Loucy (cell line): Measurements from ENCODE around the gene CCDC60.

ENCODE experiments used
- H2AFZ ChIP-seq: fragments of 200-600 bp; sonication (generic); 2 replicates; pipeline ENCODE4 v1.6.0; 2016; ENCODE audit warnings: antibody characterized with exemption, mild to moderate bottlenecking, low read length, moderate library complexity
- H3F3A ChIP-seq: fragments of 200-600 bp; 2 replicates; pipeline ENCODE4 v1.6.0; 2016; ENCODE audit warnings: antibody characterized with exemption, low read depth, mild to moderate bottlenecking
- H3K27me3 ChIP-seq: fragments of 200-600 bp; sonication (generic); 2 replicates; pipeline ENCODE4 v1.6.1; 2014; ENCODE audit warnings: low read length, mild to moderate bottlenecking; ENCODE audit not compliant: insufficient read depth, poor library complexity, severe bottlenecking
- H3K36me3 ChIP-seq: fragments of 200-600 bp; sonication (generic); 2 replicates; pipeline ENCODE4 v1.6.1; 2016; ENCODE audit warnings: low read length; ENCODE audit not compliant: insufficient read depth
- H3K4me1 ChIP-seq: fragments of 200-600 bp; sonication (generic); 2 replicates; pipeline ENCODE4 v1.5.1; 2014; ENCODE audit warnings: low read length, mild to moderate bottlenecking; ENCODE audit not compliant: insufficient read depth, poor library complexity, severe bottlenecking
- H3K4me2 ChIP-seq: fragments of 200-600 bp; sonication (generic); 2 replicates; pipeline ENCODE4 v1.6.0; 2014; ENCODE audit warnings: antibody characterized with exemption, low read length, low read depth, mild to moderate bottlenecking; ENCODE audit not compliant: poor library complexity, severe bottlenecking
- H3K4me3 ChIP-seq: fragments of 200-600 bp; sonication (generic); 2 replicates; pipeline ENCODE4 v1.5.1; 2014; ENCODE audit warnings: low read length, mild to moderate bottlenecking, mixed read lengths; ENCODE audit not compliant: poor library complexity, severe bottlenecking
- H3K79me2 ChIP-seq: fragments of 200-600 bp; sonication (generic); 2 replicates; pipeline ENCODE4 v1.6.1; 2014; ENCODE audit warnings: low read length; ENCODE audit not compliant: insufficient read depth
- H3K9ac ChIP-seq: fragments of 200-600 bp; sonication (generic); 2 replicates; pipeline ENCODE4 v1.6.0; 2014; ENCODE audit warnings: mild to moderate bottlenecking, low read depth, low read length, moderate library complexity; ENCODE audit not compliant: poor library complexity, severe bottlenecking
- H3K9me2 ChIP-seq: fragments of 200-600 bp; sonication (generic); replicated peaks from 2 replicates; pipeline ENCODE4 v1.6.1; 2016; ENCODE audit warnings: low read depth, low read length, mixed read lengths
- H3K9me3 ChIP-seq: fragments of 200-600 bp; sonication (generic); 2 replicates; pipeline ENCODE4 v1.6.1; 2014; ENCODE audit warnings: mild to moderate bottlenecking, antibody characterized with exemption, low read length, low read depth; ENCODE audit not compliant: insufficient read depth
- H4K20me1 ChIP-seq: fragments of 200-600 bp; sonication (generic); 2 replicates; pipeline ENCODE4 v1.6.0; 2014; ENCODE audit warnings: antibody characterized with exemption, low read length, mild to moderate bottlenecking; ENCODE audit not compliant: insufficient read depth, poor library complexity, severe bottlenecking
- EZH2phosphoT487 ChIP-seq: fragments of 200-600 bp; IDR thresholded peaks from 2 replicates; pipeline ENCODE4 v1.6.1; 2018; ENCODE audit warnings: antibody characterized with exemption, mild to moderate bottlenecking, moderate library complexity, borderline replicate concordance
- TF ChIP-seq, protein P1 (sequence below): fragments of 200-600 bp; sonication (generic); conservative IDR thresholded peaks from 2 replicates; pipeline ENCODE4 v1.5.1; 2014; ENCODE audit warnings: mild to moderate bottlenecking, antibody characterized with exemption, low read length

Gene CCDC60

GRCh38 chr12:119431151-119431550 is 96.6 kb downstream of the CCDC60 start:
- Histone ChIP-seq H3K9me3 (no peaks in the 10 kb centered on the region), H4K20me1 (no peaks in the 10 kb centered on the region), H3K9me2 (no peaks in the 10 kb centered on the region), H3K36me3 (no peaks in the 10 kb centered on the region), H3K79me2 (no peaks in the 10 kb centered on the region), H2AFZ (no peak overlapping the region), H3K4me2 (no peak overlapping the region), H3K4me1 (no peaks in the 10 kb centered on the region), H3F3A (no peaks in the 10 kb centered on the region), H3K4me3 (no peak overlapping the region), H3K9ac (no peak overlapping the region), H3K27me3 (no peaks in the 10 kb centered on the region)
- TF ChIP-seq, protein P1, sequence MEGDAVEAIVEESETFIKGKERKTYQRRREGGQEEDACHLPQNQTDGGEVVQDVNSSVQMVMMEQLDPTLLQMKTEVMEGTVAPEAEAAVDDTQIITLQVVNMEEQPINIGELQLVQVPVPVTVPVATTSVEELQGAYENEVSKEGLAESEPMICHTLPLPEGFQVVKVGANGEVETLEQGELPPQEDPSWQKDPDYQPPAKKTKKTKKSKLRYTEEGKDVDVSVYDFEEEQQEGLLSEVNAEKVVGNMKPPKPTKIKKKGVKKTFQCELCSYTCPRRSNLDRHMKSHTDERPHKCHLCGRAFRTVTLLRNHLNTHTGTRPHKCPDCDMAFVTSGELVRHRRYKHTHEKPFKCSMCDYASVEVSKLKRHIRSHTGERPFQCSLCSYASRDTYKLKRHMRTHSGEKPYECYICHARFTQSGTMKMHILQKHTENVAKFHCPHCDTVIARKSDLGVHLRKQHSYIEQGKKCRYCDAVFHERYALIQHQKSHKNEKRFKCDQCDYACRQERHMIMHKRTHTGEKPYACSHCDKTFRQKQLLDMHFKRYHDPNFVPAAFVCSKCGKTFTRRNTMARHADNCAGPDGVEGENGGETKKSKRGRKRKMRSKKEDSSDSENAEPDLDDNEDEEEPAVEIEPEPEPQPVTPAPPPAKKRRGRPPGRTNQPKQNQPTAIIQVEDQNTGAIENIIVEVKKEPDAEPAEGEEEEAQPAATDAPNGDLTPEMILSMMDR, result no peak
- TF ChIP-seq EZH2phosphoT487, result no peak

GRCh38 chr12:119432949-119433348 is 98.4 kb downstream of the CCDC60 start:
- Histone ChIP-seq H3K9me2 (no peaks in the 10 kb centered on the region), H4K20me1 (no peaks in the 10 kb centered on the region), H3K9me3 (no peaks in the 10 kb centered on the region), H2AFZ (no peak overlapping the region), H3F3A (no peaks in the 10 kb centered on the region), H3K36me3 (no peaks in the 10 kb centered on the region), H3K27me3 (no peaks in the 10 kb centered on the region), H3K79me2 (no peaks in the 10 kb centered on the region), H3K4me1 (no peaks in the 10 kb centered on the region), H3K9ac (no peak overlapping the region), H3K4me3 (no peak overlapping the region), H3K4me2 (no peak overlapping the region)
- TF ChIP-seq EZH2phosphoT487, result no peak
- TF ChIP-seq, protein P1, result no peak

DNA sequence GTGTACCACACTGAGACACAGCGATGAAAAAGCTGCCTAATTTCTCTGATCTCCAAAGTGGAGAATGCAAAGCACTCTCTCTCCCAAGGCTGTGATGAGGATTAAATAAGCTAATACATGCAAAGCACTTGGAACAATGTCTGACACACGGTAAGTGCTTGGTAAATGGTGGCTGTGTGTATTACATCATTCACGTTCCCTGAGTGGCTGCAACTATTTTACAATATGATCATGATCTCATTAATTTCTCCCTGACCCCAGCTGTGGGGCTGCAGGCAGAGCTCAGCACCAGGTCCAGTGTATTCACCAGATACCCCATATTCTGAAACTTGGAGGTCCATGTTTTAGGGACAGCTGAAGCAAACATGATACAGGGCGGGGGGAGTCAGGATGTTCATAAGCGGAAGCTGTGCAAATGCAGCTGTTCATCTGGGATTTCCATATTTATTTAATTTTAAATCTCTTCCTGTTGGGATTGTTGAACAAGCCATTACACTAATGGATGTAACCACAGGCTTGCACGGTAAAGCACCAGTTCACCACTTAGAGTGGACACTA is 106.4 kb downstream of the CCDC60 start:
- Histone ChIP-seq H3K27me3 (no peaks in the 10 kb centered on the region), H4K20me1 (no peaks in the 10 kb centered on the region), H3K9ac (no peak overlapping the region), H2AFZ (no peak overlapping the region), H3K4me2 (no peak overlapping the region), H3K79me2 (no peaks in the 10 kb centered on the region), H3K9me3 (no peaks in the 10 kb centered on the region), H3K36me3 (no peaks in the 10 kb centered on the region), H3K4me3 (no peak overlapping the region), H3K4me1 (no peaks in the 10 kb centered on the region), H3F3A (no peaks in the 10 kb centered on the region), H3K9me2 (no peaks in the 10 kb centered on the region)
- TF ChIP-seq EZH2phosphoT487, result no peak
- TF ChIP-seq, protein P1, result no peak
